ENCODE results near the gene KPNA1.

Gene KPNA1

DNA sequence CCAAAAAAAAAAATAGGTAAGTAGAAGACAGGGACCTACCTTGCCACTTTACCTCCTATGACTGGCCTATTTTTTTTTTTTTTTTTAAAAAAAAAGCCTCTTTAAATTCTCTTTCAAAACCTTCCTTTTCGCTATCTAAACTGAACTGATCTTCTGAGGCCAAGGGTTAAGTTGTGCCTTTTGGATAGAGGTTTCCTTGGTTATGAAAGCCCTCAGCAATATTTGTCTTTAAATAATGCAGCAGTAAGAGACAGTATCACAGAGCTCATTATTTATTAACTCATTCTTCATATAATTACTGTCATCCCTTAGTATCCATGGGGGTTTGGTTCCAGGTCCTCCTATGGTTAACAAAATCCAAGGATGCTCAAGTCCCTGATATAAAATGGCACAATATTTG, 140.7 kb downstream of the KPNA1 start:
- no peak for FAIRE-seq

Measured in islet of Langerhans (tissue), 1 donor.